HepG2 (cell line): Measurements from ENCODE around the gene UGCG. TPM values are rescaled to one million over a fixed set of nuclear protein-coding genes. Genes with fewer than 3 reads are reported as not detected.

Source experiments
- ATAC-seq: fragments of 200-7000 bp; cut with Tn5 transposase; 3 replicates; pipeline ENCODE4 v1.9.1; 2020; ENCODE audit warnings: mild to moderate bottlenecking, moderate library complexity
- BruUV-seq: library from RNA; stranded (reverse); fragments of 400-500 nt; replicated peaks from 2 replicates; lab custom pipeline; 2021; lab: Mats Ljungman, UMichigan
- CTCF ChIA-PET: fragments of 300-600 bp; formaldehyde crosslinking; extraction: SDS; loops from one replicate; lab custom pipeline; 2021; ENCODE audit warnings: low total read pairs, inconsistent platforms, low intra/inter-chr PET ratio; lab: Yijun Ruan, JAX
- POLR2A ChIA-PET: fragments of 350-600 bp; sonication (Branson Sonifier 250); formaldehyde crosslinking; loops from one replicate; lab custom pipeline; 2020; ENCODE audit warnings: antibody characterized with exemption, inconsistent platforms; lab: Yijun Ruan, JAX
- DNase-seq: peaks from one replicate; pipeline ENCODE4 v3.0.0-alpha.2; 2015; ENCODE audit warnings: low spot score
- FAIRE-seq: peaks from 3 replicates; lab custom pipeline; 2011; peaks lifted over from hg19 to GRCh38; lab: Jason Lieb, UNC
- H2AFZ ChIP-seq: one replicate; pipeline ENCODE4 v1.6.1; 2011; ENCODE audit warnings: low read length, inconsistent platforms
- H3K27ac ChIP-seq: fragments of 300-600 bp; 3 replicates; pipeline ENCODE4 v1.8.0; 2011; ENCODE audit warnings: mixed run types, mild to moderate bottlenecking, mixed read lengths, low read length, inconsistent platforms; ENCODE audit not compliant: insufficient read depth; ENCODE audit errors: extremely low read length
- H3K27me3 ChIP-seq, 2 experiments: fragments of 200-600 bp in 1 of 2; 2 replicates in 1 of 2; 3 replicates in 1 of 2; pipeline versions ENCODE4 v1.6.0 to v1.8.0; 2011; ENCODE audit warnings: low read length in 2 of 2, mild to moderate bottlenecking in 2 of 2, moderate library complexity in 2 of 2, inconsistent platforms in 1 of 2; ENCODE audit not compliant: insufficient read depth in 2 of 2, control insufficient read depth in 1 of 2
- H3K36me3 ChIP-seq, 2 experiments: fragments of 200-600 bp in 1 of 2; replicated peaks in 1 of 2; 2 replicates in 1 of 2; 3 replicates in 1 of 2; pipeline versions ENCODE4 v1.5.1 to v1.8.0; 2011; ENCODE audit warnings: low read length in 2 of 2, inconsistent platforms in 1 of 2; ENCODE audit not compliant: insufficient read depth in 2 of 2, control insufficient read depth in 1 of 2
- H3K4me1 ChIP-seq: 2 replicates; pipeline ENCODE4 v1.5.1; 2012; ENCODE audit warnings: low read length, inconsistent platforms; ENCODE audit not compliant: insufficient read depth
- H3K4me2 ChIP-seq: 2 replicates; pipeline ENCODE4 v1.6.0; 2011; ENCODE audit warnings: low read depth, low read length, inconsistent platforms
- H3K4me3 ChIP-seq, 3 experiments: fragments of 200-600 bp in 1 of 3; sonication (generic), shearing (Covaris generic) in 1 of 3; replicated peaks in 1 of 3; 2 replicates each; pipeline ENCODE4 v1.5.1; 2011 to 2016; ENCODE audit warnings: low read length in 3 of 3, inconsistent platforms in 2 of 3, low read depth in 2 of 3, mild to moderate bottlenecking in 2 of 3, control low read depth in 1 of 3, mixed read lengths in 1 of 3; ENCODE audit not compliant: insufficient read depth in 1 of 3
- H3K79me2 ChIP-seq: one replicate; pipeline ENCODE4 v1.6.1; 2011; ENCODE audit warnings: low read length, inconsistent platforms; ENCODE audit not compliant: insufficient read depth
- H3K9ac ChIP-seq: 2 replicates; pipeline ENCODE4 v1.6.0; 2011; ENCODE audit warnings: mild to moderate bottlenecking, low read depth, low read length, inconsistent platforms; ENCODE audit not compliant: insufficient read depth
- H3K9me3 ChIP-seq: 2 replicates; pipeline ENCODE4 v1.5.1; 2012; ENCODE audit warnings: mild to moderate bottlenecking, low read length
- H4K20me1 ChIP-seq: 2 replicates; pipeline ENCODE4 v1.6.0; 2011; ENCODE audit warnings: inconsistent platforms, mild to moderate bottlenecking, low read length, moderate library complexity; ENCODE audit not compliant: insufficient read depth
- HOXA9 ChIP-seq: sonication (generic); formaldehyde crosslinking; IDR thresholded peaks from 2 replicates; pipeline ENCODE4 v1.8.1; 2022; ENCODE audit warnings: missing genetic modification reagents, mild to moderate bottlenecking, moderate library complexity, borderline replicate concordance
- MTF1 ChIP-seq: sonication (generic); formaldehyde crosslinking; IDR thresholded peaks from 2 replicates; pipeline ENCODE4 v1.5.0; 2020; ENCODE audit warnings: missing genetic modification reagents
- ZFP36 ChIP-seq: fragments of 150-350 bp; IDR thresholded peaks from 2 replicates; pipeline ENCODE4 v1.6.1; 2018; ENCODE audit warnings: borderline replicate concordance, low read length, low read depth; ENCODE audit not compliant: partially characterized antibody
- ZNF34 ChIP-seq: sonication (generic); formaldehyde crosslinking; IDR thresholded peaks from 2 replicates; pipeline ENCODE4 v1.4.0; 2020; ENCODE audit warnings: mild to moderate bottlenecking, missing genetic modification reagents, borderline replicate concordance
- ZNF615 ChIP-seq: sonication (generic); formaldehyde crosslinking; IDR thresholded peaks from 2 replicates; pipeline ENCODE4 v1.5.0; 2020; ENCODE audit warnings: mild to moderate bottlenecking, missing genetic modification reagents, borderline replicate concordance
- WGBS: methylation state at CpG from one replicate; pipeline ENCODE4 v1.1.6; 2017; ENCODE audit warnings: low lambda C conversion rate; 5-methylcytosine and 5-hydroxymethylcytosine counted together
- in situ Hi-C: cut with HindIII; loops from 2 replicates; pipeline ENCODE4 v1.10.0; 2017; ENCODE audit warnings: low pct_unique_long_range_greater_than_20kb; ENCODE audit not compliant: extremely low pct_ligation_motif_present
- intact Hi-C: fragments of 100-400 bp; cut with micrococcal nuclease; formaldehyde crosslinking; loops from one replicate; pipeline ENCODE4 v1.10.0; 2022; ENCODE audit not compliant: unreplicated experiment
- polyA plus RNA-seq, 8 experiments: library from polyadenylated mRNA; depleted of rRNA in 3 of 8; stranded (reverse) in 7 of 8; unstranded in 1 of 8; fragments of >200 nt; fragmentation: Illumina TruSeq in 4 of 8; extraction: Trizol in 4 of 8; gene quantifications; 2 replicates each; pipeline versions ENCODE4 v1.2.1 to v1.2.3, GENCODE V29; 2011 to 2016; ENCODE audit warnings: low read depth in 4 of 8, missing spikeins in 1 of 8, mixed read lengths in 1 of 8; ENCODE audit not compliant: insufficient read depth in 1 of 8
- total RNA-seq, 5 experiments: library from RNA; depleted of rRNA; stranded (reverse); fragments of >200 nt; fragmentation: Illumina TruSeq; extraction: Trizol; gene quantifications; 2 replicates each; pipeline ENCODE4 v1.2.3, GENCODE V29; 2016; ENCODE audit warnings: low read depth in 1 of 5
- TF ChIP-seq, protein P1 (sequence below): sonication (generic); formaldehyde crosslinking; IDR thresholded peaks from 2 replicates; pipeline ENCODE4 v1.4.0; 2020; ENCODE audit warnings: missing genetic modification reagents; ENCODE audit errors: not compliant biosample characterization

UGCG gene
- total and polyA plus RNA-seq, 2 of the 13 experiments (the other 11 are each of a cell fraction or from before 2014, with no cell fraction given) = 10.5 to 13.9 TPM

DNA sequence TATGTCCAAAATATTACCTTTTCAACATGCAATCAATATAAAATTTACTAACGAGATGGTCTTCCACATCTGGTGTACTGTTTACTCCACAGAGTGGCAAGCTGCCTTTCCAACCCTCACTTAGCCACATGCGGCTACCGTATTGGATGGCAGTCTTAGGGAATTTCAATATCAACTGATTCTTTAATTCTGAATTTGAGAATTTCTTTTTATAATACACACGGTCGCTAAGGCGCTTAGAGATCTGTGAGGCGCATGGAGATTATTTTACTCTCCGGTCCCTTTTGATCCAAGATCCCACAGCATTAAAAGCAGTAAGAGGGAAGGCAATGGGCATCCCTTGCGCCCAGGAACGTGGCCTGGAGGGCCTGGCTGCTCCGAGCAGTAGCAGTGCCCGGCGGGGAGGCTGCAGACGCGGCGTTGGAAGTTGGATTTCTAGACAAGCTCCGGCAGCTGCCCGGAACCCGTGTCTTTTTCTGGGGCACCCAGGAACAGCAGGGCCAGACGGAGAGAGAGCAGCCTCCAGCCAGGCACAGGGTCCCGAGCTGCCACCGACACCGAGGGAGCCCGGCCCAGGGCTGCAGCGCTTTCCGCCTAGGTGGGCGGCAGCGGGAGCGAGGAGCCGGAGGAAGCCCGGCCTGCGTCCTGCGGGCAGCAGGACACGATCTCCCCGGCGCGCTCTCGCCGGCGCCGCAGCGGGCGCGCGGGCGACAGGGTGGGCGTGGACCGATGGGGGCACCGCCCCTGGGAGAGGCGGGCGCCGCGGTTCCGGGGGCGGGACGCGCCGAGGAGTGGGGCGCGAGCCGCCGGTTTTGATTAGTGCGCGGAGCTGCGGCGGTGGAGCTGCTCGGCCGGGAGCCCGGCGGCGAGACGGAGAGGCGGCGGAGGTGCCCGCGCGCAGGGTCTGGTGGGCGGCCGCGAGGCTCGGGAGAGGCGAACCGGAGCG lies at the start of gene UGCG (continued):
- TF ChIP-seq, protein P1, sequence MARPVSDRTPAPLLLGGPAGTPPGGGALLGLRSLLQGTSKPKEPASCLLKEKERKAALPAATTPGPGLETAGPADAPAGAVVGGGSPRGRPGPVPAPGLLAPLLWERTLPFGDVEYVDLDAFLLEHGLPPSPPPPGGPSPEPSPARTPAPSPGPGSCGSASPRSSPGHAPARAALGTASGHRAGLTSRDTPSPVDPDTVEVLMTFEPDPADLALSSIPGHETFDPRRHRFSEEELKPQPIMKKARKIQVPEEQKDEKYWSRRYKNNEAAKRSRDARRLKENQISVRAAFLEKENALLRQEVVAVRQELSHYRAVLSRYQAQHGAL (CRISPR knock-in tag) = no peak
- TF ChIP-seq ZNF34 (CRISPR knock-in tag) = no peak

DNA sequence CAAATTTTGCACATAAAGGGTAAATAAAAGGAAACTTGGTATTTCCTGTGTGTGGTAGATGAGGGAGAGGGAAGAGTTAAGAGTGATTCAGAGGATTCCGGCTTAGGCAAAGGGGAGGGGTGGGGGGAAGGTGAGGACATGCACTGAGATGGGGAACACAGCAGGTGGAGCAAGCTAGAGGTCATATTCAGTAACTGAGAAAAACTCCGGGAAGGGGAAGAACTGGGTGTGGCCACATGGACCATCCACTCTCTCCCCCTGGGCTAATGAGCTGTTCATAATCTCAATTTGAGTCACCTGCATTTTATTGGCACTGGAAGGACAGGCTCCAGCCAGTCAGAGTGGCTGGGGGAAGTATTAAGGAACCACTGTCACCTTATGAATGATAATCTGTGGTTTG lies 45.1 kb upstream of the UGCG start:
- TF ChIP-seq MTF1 (CRISPR knock-in tag) (no peak), HOXA9 (CRISPR knock-in tag) (no peak), ZNF615 (CRISPR knock-in tag) (no peak), ZFP36 (no peak)
- FAIRE-seq (no peak), DNase-seq (no peak), ATAC-seq (no peak)
- BruUV-seq = no TSS peak
- Histone ChIP-seq H3K36me3 (no peaks in the 10 kb centered on the region), H3K79me2 (no peaks in the 10 kb centered on the region), H4K20me1 (no peaks in the 10 kb centered on the region), H3K27ac (no peak overlapping the region), H3K9me3 (no peaks in the 10 kb centered on the region), H3K9ac (no peak overlapping the region), H3K4me3 (no peak overlapping the region), H3K27me3 (0 out of 5 replicates have a peak, but pooled peaks cover 0 to 4% of the 10 kb centered on the region in 2 experiments), H2AFZ (no peak overlapping the region), H3K4me2 (no peak overlapping the region), H3K4me1 (no peaks in the 10 kb centered on the region)
- ChIA-PET CTCF (no interaction called here), POLR2A (no interaction called here)
- 3% methylated on average over 2 of the region's 2 CpGs for WGBS
- in situ Hi-C loops = no loop called here
- intact Hi-C loops = loop anchor here (5.0 kb wide), 1 partner anchor 221 kb away; no protein-coding TSS in a partner anchor
